HG03060 (cell line): Measurements from ENCODE around the gene ACSL6.

Experiments used
- ATAC-seq: cut with Tn5 transposase; IDR thresholded peaks from one replicate; pipeline ENCODE4 v1.9.1; 2021; ENCODE audit warnings: low read depth, moderate number of reproducible peaks; ENCODE audit not compliant: unreplicated experiment

ACSL6 gene

GRCh38 chr5:132001647-132002561, 9.6 kb downstream of the ACSL6 start:
- no peak for ATAC-seq

- no peak for ATAC-seq
These were observed 10.6 kb downstream of the ACSL6 start for GRCh38 chr5:132000677-132001453.

GRCh38 chr5:132000241-132000490, 11.3 kb downstream of the ACSL6 start:
- ATAC-seq, result no peak

GRCh38 chr5:131999441-132000240, 11.8 kb downstream of the ACSL6 start:
- ATAC-seq, result no peak

- no peak for ATAC-seq
These were observed 12.4 kb downstream of the ACSL6 start for GRCh38 chr5:131999041-131999440.

DNA sequence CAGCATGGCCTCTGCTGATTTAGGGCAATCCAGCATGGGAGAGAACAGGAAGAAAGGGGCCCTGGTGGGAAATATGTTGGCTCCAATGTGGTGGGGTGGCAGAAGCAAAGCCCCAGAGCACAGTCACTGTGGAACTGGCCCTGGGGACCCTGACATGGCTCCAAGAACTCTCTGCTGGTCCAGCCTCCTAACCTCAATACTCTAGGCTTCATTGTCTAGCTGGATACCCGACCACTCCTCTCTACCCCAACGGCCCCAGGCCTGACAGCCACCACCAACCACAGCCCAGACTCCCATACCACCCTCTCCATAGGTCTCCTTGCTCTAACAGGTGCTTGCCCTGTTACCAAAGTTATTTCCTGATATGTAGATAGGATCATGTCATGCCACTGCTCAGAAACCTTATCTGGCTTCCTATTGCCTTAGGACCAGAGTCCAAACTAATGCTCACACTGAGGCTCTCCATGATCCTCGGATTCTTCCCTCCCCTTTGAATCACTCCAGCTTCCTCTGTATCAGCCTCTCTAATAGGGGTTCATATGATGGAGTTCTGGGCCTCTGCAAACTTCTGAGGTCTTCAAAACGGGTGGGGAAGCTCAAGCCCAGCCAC, 12.9 kb downstream of the ACSL6 start:
- ATAC-seq, result no peak

DNA sequence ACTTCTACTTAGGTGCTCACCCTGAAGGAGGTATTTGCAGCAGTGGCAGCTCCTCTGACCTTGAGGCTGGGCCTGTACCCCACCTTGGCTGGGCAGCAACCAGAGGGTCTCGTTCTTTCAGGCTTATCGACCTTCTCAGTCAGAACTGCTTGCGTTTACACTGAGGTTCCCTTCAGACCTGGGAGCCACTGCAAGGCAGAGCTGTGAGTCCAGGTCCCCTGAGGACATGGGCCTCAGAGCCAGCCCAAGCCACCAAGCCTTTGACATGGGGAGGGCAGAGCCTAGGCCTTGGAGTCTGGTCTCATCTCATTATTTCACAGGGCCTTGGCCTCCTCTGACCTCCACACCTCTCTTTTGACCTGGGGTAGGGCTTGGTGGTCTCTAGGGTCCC, 13.7 kb downstream of the ACSL6 start:
- ATAC-seq, result no peak

- no peak for ATAC-seq
These were observed 14.3 kb downstream of the ACSL6 start for GRCh38 chr5:131997026-131997726.

GRCh38 chr5:131996210-131997025, 15.0 kb downstream of the ACSL6 start:
- no peak for ATAC-seq

- ATAC-seq, result no peak
These were observed 16.8 kb downstream of the ACSL6 start for GRCh38 chr5:131994533-131995226.

- ATAC-seq, result no peak
These were observed 17.4 kb downstream of the ACSL6 start for GRCh38 chr5:131994090-131994489.

- no peak for ATAC-seq
These were observed 17.8 kb downstream of the ACSL6 start for GRCh38 chr5:131993676-131994075.

GRCh38 chr5:131992370-131992769, 19.1 kb downstream of the ACSL6 start:
- ATAC-seq, result no peak

GRCh38 chr5:131991593-131992324, 19.7 kb downstream of the ACSL6 start:
- ATAC-seq, result no peak

- ATAC-seq, result no peak
These were observed 20.7 kb downstream of the ACSL6 start for GRCh38 chr5:131990716-131991115.

- ATAC-seq, result no peak
These were observed 22.9 kb downstream of the ACSL6 start for GRCh38 chr5:131988601-131989000.

- no peak for ATAC-seq
These were observed 24.2 kb downstream of the ACSL6 start for GRCh38 chr5:131987251-131987650.
